ENCODE measurements around the gene WNK3.

WNK3 gene

DNA sequence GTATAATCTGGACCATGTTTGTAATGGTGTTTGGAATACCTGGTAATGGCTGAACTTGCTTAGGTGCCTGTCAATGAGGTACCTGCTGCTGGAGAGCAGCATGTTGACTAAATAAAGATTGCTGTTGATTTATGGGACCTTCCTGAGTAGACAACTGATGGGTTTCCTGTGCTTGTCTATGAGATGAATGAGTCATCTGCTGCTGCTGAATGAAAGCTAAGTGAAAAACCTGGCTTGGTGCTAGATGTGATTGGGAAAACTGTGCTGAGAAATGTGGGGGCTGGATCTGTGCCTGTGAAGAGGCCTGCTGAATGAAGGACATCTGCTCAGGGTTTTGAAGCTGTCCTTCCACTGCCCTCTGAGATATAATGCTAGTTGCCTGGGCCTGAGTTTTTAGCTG lies 69.6 kb downstream of the WNK3 start:
- Histone ChIP-seq H3K4me2 (ENCODE audit: low read length) (no peak overlapping the region), H3K9me3 (ENCODE audit: insufficient read depth, low read length) (no peaks in the 10 kb centered on the region), H3K9ac (ENCODE audit: low read length) (no peak overlapping the region), H3K27ac (ENCODE audit: low read length) (no peak overlapping the region), H3K4me1 (ENCODE audit: low read length) (no peaks in the 10 kb centered on the region), H3K79me2 (ENCODE audit: low read length) (no peaks in the 10 kb centered on the region), H3K4me3 (ENCODE audit: low read length) (no peak overlapping the region), H4K20me1 (ENCODE audit: insufficient read depth, low read length) (no peaks in the 10 kb centered on the region), H3K27me3 (ENCODE audit: low read depth, low read length) (peaks cover 7% of the 10 kb centered on the region; the same call in 1 of the 2 replicates), H3K36me3 (replicated peaks; ENCODE audit: low read depth, low read length) (no peaks in the 10 kb centered on the region), H2AFZ (ENCODE audit: low read depth, low read length) (no peak overlapping the region)
- TF ChIP-seq, protein P1, sequence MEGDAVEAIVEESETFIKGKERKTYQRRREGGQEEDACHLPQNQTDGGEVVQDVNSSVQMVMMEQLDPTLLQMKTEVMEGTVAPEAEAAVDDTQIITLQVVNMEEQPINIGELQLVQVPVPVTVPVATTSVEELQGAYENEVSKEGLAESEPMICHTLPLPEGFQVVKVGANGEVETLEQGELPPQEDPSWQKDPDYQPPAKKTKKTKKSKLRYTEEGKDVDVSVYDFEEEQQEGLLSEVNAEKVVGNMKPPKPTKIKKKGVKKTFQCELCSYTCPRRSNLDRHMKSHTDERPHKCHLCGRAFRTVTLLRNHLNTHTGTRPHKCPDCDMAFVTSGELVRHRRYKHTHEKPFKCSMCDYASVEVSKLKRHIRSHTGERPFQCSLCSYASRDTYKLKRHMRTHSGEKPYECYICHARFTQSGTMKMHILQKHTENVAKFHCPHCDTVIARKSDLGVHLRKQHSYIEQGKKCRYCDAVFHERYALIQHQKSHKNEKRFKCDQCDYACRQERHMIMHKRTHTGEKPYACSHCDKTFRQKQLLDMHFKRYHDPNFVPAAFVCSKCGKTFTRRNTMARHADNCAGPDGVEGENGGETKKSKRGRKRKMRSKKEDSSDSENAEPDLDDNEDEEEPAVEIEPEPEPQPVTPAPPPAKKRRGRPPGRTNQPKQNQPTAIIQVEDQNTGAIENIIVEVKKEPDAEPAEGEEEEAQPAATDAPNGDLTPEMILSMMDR (IDR thresholded peaks at IDR 0.05; ENCODE audit: low read depth, low read length): no peak
- no peak for TF ChIP-seq EZH2phosphoT487 (IDR thresholded peaks at IDR 0.05; ENCODE audit: low read depth)

DNA sequence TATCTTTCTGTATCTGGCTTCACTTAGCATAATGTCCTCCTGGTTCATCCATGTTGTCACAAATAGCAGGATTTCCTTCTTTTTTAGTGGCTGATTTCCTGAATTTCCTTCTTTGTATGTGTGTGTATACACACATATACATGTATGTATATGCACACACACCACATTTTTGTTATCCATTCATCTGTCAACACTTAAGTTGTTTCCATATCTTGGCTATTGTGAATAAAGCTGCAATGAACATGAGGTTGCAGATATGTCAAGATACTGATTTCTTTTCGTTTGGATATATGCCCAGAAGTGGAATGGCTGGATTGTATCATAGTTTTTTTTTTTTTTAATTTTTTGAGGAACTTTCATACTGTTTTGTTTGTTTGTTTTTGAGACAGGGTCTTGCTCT lies 76.2 kb downstream of the WNK3 start:
- Histone ChIP-seq H3K79me2 (ENCODE audit: low read length) (no peaks in the 10 kb centered on the region), H3K36me3 (replicated peaks; ENCODE audit: low read depth, low read length) (no peaks in the 10 kb centered on the region), H3K4me1 (ENCODE audit: low read length) (no peaks in the 10 kb centered on the region), H3K27me3 (ENCODE audit: low read depth, low read length) (no peaks in the 10 kb centered on the region), H4K20me1 (ENCODE audit: insufficient read depth, low read length) (no peaks in the 10 kb centered on the region), H3K9me3 (ENCODE audit: insufficient read depth, low read length) (no peaks in the 10 kb centered on the region), H3K4me2 (ENCODE audit: low read length) (no peak overlapping the region), H3K27ac (ENCODE audit: low read length) (no peak overlapping the region), H3K4me3 (ENCODE audit: low read length) (no peak overlapping the region), H3K9ac (ENCODE audit: low read length) (no peak overlapping the region), H2AFZ (ENCODE audit: low read depth, low read length) (no peak overlapping the region)
- TF ChIP-seq EZH2phosphoT487 (IDR thresholded peaks at IDR 0.05; ENCODE audit: low read depth): no peak
- TF ChIP-seq, protein P1 (IDR thresholded peaks at IDR 0.05; ENCODE audit: low read depth, low read length): no peak

DNA sequence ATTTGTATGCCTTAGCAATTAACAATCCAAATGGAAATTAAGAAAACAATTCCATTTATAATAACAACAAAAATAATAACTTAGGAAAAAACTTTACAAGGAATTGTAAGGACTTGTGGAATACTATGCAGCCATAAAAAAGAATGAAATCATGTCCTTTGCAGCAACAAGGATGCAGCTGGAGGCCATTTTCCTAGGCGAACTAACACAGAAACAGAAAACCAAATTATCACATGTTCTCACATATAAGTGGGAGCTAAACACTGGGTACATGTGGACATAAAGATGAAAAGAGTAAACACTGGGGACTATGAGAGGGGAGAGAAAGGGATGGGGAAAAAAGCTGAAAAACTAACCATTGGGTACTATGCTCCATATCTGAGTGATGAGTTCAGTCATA lies 77.4 kb downstream of the WNK3 start:
- H3K9ac ChIP-seq (ENCODE audit: low read length): no peak overlapping the region

DNA sequence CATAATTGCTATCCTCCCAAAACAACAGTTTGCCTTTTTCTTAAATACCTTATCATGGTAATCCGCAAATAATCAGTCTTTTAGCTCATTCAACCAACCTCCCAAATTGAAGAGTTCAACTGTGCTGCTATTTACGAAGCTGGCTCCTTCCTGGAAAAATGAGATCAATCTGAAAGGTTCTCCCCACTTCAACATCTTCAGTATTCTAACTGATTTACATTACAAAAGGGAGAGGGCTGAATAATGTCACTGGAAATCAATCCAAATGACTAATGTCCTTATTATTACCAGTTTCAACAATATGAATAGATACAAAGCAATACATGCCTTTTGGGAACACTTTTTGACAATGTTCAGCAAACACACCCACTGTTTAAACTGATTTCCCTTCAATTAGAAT lies 86.2 kb downstream of the WNK3 start:
- H2AFZ ChIP-seq (ENCODE audit: low read depth, low read length): no peak overlapping the region
- no peak overlapping the region for H3K4me2 ChIP-seq (ENCODE audit: low read length)
- no peaks in the 10 kb centered on the region for H3K4me1 ChIP-seq (ENCODE audit: low read length)
- H3K4me3 ChIP-seq (ENCODE audit: low read length): no peak overlapping the region
- H3K9me3 ChIP-seq (ENCODE audit: insufficient read depth, low read length): no peaks in the 10 kb centered on the region
- no peak overlapping the region for H3K9ac ChIP-seq (ENCODE audit: low read length)
- TF ChIP-seq EZH2phosphoT487 (IDR thresholded peaks at IDR 0.05; ENCODE audit: low read depth): no peak
- TF ChIP-seq, protein P1 (IDR thresholded peaks at IDR 0.05; ENCODE audit: low read depth, low read length): no peak
- H3K36me3 ChIP-seq (replicated peaks; ENCODE audit: low read depth, low read length): no peaks in the 10 kb centered on the region
- H3K79me2 ChIP-seq (ENCODE audit: low read length): no peaks in the 10 kb centered on the region
- H4K20me1 ChIP-seq (ENCODE audit: insufficient read depth, low read length): no peaks in the 10 kb centered on the region
- no peaks in the 10 kb centered on the region for H3K27me3 ChIP-seq (ENCODE audit: low read depth, low read length)
- no peak overlapping the region for H3K27ac ChIP-seq (ENCODE audit: low read length)

More for the DNA sequence above, 77.4 kb downstream of the WNK3 start:
- no peaks in the 10 kb centered on the region for H3K27me3 ChIP-seq (ENCODE audit: low read depth, low read length)
- H2AFZ ChIP-seq (ENCODE audit: low read depth, low read length): no peak overlapping the region
- H3K4me3 ChIP-seq (ENCODE audit: low read length): no peak overlapping the region
- no peak overlapping the region for H3K4me2 ChIP-seq (ENCODE audit: low read length)
- no peaks in the 10 kb centered on the region for H3K4me1 ChIP-seq (ENCODE audit: low read length)
- no peaks in the 10 kb centered on the region for H4K20me1 ChIP-seq (ENCODE audit: insufficient read depth, low read length)
- H3K36me3 ChIP-seq (replicated peaks; ENCODE audit: low read depth, low read length): no peaks in the 10 kb centered on the region
- no peak overlapping the region for H3K27ac ChIP-seq (ENCODE audit: low read length)
- H3K79me2 ChIP-seq (ENCODE audit: low read length): no peaks in the 10 kb centered on the region
- TF ChIP-seq, protein P1 (IDR thresholded peaks at IDR 0.05; ENCODE audit: low read depth, low read length): no peak
- TF ChIP-seq EZH2phosphoT487 (IDR thresholded peaks at IDR 0.05; ENCODE audit: low read depth): no peak
- H3K9me3 ChIP-seq (ENCODE audit: insufficient read depth, low read length): no peaks in the 10 kb centered on the region

Measured in OCI-LY3 (cell line).